Pancreas (tissue), 10 donors: ENCODE measurements around the gene NEB. TPM values are rescaled to one million over a fixed set of nuclear protein-coding genes. Genes with fewer than 3 reads are reported as not detected.

ENCODE experiments used
- ATAC-seq, 4 donors: fragments of 200-7000 bp; cut with Tn5 transposase; one replicate each; pipeline versions ENCODE4 v1.8.0 to v1.9.1; 2020; ENCODE audit warnings: mild to moderate bottlenecking in 4 of 4, moderate library complexity in 4 of 4
- DNase-seq, 6 donors: peaks; one replicate each; pipeline ENCODE4 v3.0.0-alpha.2; 2020
- FAIRE-seq: peaks from 2 replicates; lab custom pipeline; 2012; peaks lifted over from hg19 to GRCh38; lab: Jason Lieb, UNC
- H3K27ac ChIP-seq, 4 donors: fragments of 200-600 bp; sonication (generic); 1 replicate in 3 of 4; 2 replicates in 1 of 4; pipeline versions ENCODE4 v1.5.0 to v1.8.0; 2020
- H3K27me3 ChIP-seq, 4 donors: fragments of 200-600 bp; one replicate each; pipeline ENCODE4 v1.8.0; 2021
- H3K36me3 ChIP-seq, 3 donors: fragments of 200-600 bp; sonication (generic) in 1 of 3; one replicate each; pipeline versions ENCODE4 v1.5.0 to v1.8.0; 2020 to 2021
- H3K4me1 ChIP-seq, 3 donors: fragments of 200-600 bp; one replicate each; pipeline ENCODE4 v1.8.0; 2021
- H3K4me3 ChIP-seq, 4 donors: fragments of 200-600 bp; sonication (generic) in 2 of 4; one replicate each; pipeline versions ENCODE4 v1.5.0 to v1.8.0; 2020 to 2021
- H3K9me3 ChIP-seq, 4 donors: fragments of 200-600 bp; one replicate each; pipeline ENCODE4 v1.8.0; 2021
- WGBS, 2 donors: extraction: QIAGEN DNeasy Blood & Tissue Kit; methylation state at CpG; one replicate each; pipeline ENCODE4 v1.1.7; 2013; 5-methylcytosine and 5-hydroxymethylcytosine counted together
- intact Hi-C, 3 donors: fragments of 100-400 bp; cut with DNase I; formaldehyde crosslinking; loops; one replicate each; pipeline versions ENCODE4 v1.11.1 to v1.14.2; 2022
- polyA plus RNA-seq, 2 donors: library from polyadenylated mRNA; stranded (reverse); fragments of 200-250 nt; gene quantifications; one replicate each; pipeline ENCODE4 v1.2.3, GENCODE V29; 2013
- total RNA-seq, 6 donors: library from RNA; stranded (reverse); fragmentation: NEBNext Ultra II Directional in 4 of 6; extraction: Animal tissue kit (Norgen Biotek cat#: 25700) in 4 of 6; gene quantifications; one replicate each; pipeline versions ENCODE4 v1.2.1 to v1.2.4, GENCODE V29; 2021 to 2023
- TF ChIP-seq, protein P1 (sequence below), 4 donors: fragments of 200-600 bp; sonication (generic) in 3 of 4; IDR thresholded peaks; one replicate each; pipeline versions ENCODE4 v1.5.0 to v1.8.0; 2021; ENCODE audit warnings: antibody characterized with exemption in 4 of 4
- donor health status: healthy with polysubstance abuse.
- donor health status: DM: no; HTN: no; CAD: no; lungs with moderate emphysema.
- donor health status: DM: no; HTN: no; CAD: no.
- donor health status: control.
- donor health status: control.
- donor health status: Bipolar disorder and iron deficiency.
- donor health status: DM: yes; HTN: yes; CAD: no.
- donor health status: DM: no; HTN: no; CAD: no.
- donor health status: DM: no; HTN: no; CAD: no.
- donor health status: DM: yes; HTN: yes; CAD: no.

Gene NEB
- total and polyA plus RNA-seq, 8 donors = 0.58 to 2.5 (median 0.80) TPM

DNA sequence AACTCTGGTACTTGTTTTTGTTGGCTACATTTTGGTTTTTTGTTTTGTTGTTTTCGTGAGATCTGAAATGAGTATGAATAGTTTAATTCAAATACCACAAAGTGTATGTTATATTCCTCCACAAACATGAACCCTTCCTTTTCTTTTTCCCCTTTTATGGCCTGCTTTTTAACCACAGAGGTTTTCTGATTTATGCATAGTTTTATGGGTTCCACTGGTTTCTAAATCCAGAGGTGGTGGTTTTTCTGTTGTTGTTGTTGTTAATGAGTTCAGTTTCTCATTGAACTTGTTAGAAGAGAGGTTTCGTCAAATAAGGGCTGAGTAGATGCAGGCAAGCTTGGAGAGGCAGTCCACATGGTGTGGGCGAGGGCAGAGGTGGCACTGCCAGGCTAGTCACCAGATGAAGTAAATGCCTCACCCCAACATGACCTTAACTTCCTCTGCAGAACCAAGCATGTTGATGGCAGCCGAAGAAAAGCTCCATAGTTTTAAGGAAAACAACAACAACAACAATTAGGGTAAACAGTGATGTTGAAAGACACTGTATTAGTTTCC lies 252.0 kb downstream of the NEB start:
- DNase-seq = no peak
- no peak for ATAC-seq
- Histone ChIP-seq H3K4me3 (no peak overlapping the region), H3K9me3 (no peaks in the 10 kb centered on the region), H3K27me3 (no peaks in the 10 kb centered on the region), H3K36me3 (no peaks in the 10 kb centered on the region), H3K4me1 (no peaks in the 10 kb centered on the region), H3K27ac (no peak overlapping the region)
- no peak for FAIRE-seq
- intact Hi-C loops = no loop called here
- TF ChIP-seq, protein P1, sequence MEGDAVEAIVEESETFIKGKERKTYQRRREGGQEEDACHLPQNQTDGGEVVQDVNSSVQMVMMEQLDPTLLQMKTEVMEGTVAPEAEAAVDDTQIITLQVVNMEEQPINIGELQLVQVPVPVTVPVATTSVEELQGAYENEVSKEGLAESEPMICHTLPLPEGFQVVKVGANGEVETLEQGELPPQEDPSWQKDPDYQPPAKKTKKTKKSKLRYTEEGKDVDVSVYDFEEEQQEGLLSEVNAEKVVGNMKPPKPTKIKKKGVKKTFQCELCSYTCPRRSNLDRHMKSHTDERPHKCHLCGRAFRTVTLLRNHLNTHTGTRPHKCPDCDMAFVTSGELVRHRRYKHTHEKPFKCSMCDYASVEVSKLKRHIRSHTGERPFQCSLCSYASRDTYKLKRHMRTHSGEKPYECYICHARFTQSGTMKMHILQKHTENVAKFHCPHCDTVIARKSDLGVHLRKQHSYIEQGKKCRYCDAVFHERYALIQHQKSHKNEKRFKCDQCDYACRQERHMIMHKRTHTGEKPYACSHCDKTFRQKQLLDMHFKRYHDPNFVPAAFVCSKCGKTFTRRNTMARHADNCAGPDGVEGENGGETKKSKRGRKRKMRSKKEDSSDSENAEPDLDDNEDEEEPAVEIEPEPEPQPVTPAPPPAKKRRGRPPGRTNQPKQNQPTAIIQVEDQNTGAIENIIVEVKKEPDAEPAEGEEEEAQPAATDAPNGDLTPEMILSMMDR (IDR thresholded peaks at IDR 0.05) = no peak
- WGBS, 2 donors = 95% methylated on average over 4 of the region's 4 CpGs

DNA sequence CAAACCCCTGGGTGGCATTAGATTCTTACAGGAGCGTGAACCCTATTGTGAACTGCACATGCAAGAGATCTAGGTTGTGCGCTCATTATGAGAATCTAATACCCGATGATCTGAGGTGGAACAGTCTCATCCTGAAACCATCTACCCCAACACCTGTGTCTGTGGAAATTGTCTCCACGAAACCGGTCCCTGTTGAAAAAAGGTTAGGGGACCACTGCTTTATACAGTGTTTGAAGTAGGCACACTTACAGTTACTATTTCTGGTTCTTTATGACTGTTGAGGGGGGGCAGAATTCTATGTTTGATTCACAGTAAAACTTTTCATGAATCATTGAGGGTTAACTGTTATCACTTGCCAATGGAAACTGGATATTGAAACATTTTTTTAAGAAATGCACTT lies 252.5 kb downstream of the NEB start:
- FAIRE-seq (no peak), DNase-seq (no peak), ATAC-seq (no peak)
- no peak overlapping the region for H3K4me3 ChIP-seq
- WGBS, 2 donors = 96 to 98% methylated on average over 5 of the region's 5 CpGs
- intact Hi-C loops = no loop called here
- no peaks in the 10 kb centered on the region for H3K4me1 ChIP-seq
- H3K27me3 ChIP-seq = no peaks in the 10 kb centered on the region
- no peak overlapping the region for H3K27ac ChIP-seq
- TF ChIP-seq, protein P1 (IDR thresholded peaks at IDR 0.05) = no peak
- H3K36me3 ChIP-seq = no peaks in the 10 kb centered on the region
- no peaks in the 10 kb centered on the region for H3K9me3 ChIP-seq

DNA sequence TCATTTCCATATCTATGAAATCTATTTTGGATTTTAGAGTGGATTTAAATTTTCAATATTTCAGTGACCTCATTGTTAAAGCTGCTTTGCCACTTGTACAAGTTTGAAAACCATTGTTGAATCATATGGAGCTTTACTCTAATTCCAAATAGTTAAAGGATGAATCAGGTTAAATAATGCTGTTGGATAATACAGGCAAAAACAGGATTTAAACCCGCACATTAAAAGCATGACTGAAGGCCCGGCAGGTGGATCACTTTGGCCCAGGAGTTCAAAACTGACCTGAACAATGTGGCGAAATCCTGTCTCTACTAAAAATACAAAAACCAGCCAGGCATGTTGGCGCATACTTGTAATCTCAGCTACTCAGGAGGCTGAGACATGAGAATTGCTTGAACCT lies 256.3 kb downstream of the NEB start:
- no peak for FAIRE-seq
- intact Hi-C loops = no loop called here
- WGBS, 2 donors = 96 to 98% methylated on average over 4 of the region's 4 CpGs

DNA sequence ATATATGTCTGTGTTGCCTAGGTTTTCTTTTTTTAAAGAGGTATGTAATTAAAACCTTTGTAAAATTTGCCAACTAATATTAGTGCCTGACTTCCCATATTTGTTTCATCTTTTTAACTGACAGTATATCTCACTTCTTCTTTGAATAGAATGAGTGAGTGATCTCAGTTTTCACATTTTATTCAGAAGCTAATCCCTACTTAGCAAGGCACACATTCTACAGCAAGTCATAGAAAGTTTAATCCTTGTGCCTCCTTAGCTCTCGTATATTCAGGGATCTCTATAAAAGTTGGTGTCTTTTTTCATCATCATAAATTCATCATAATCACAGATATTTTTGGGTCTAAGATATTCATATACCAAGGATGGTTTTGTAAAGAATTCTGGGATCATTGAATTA lies 258.0 kb downstream of the NEB start:
- Histone ChIP-seq H3K27ac (no peak overlapping the region), H3K4me3 (no peak overlapping the region), H3K9me3 (no peaks in the 10 kb centered on the region), H3K4me1 (no peaks in the 10 kb centered on the region), H3K36me3 (peaks cover 0 to 16% (median 4%) of the 10 kb centered on the region in 3 donors), H3K27me3 (no peaks in the 10 kb centered on the region)
- WGBS, 2 donors = 95 to 98% methylated on average over 1 of the region's 1 CpG
- no peak for FAIRE-seq
- TF ChIP-seq, protein P1 (IDR thresholded peaks at IDR 0.05) = no peak
- DNase-seq = no peak
- no peak for ATAC-seq
- intact Hi-C loops = no loop called here

More for the DNA sequence above, 256.3 kb downstream of the NEB start:
- H3K36me3 ChIP-seq = peaks cover 0 to 16% (median 4%) of the 10 kb centered on the region in 3 donors
- H3K4me3 ChIP-seq = no peak overlapping the region
- TF ChIP-seq, protein P1 (IDR thresholded peaks at IDR 0.05) = no peak
- H3K27ac ChIP-seq = no peak overlapping the region
- H3K4me1 ChIP-seq = no peaks in the 10 kb centered on the region
- ATAC-seq = no peak
- no peaks in the 10 kb centered on the region for H3K9me3 ChIP-seq
- no peak for DNase-seq
- no peaks in the 10 kb centered on the region for H3K27me3 ChIP-seq

DNA sequence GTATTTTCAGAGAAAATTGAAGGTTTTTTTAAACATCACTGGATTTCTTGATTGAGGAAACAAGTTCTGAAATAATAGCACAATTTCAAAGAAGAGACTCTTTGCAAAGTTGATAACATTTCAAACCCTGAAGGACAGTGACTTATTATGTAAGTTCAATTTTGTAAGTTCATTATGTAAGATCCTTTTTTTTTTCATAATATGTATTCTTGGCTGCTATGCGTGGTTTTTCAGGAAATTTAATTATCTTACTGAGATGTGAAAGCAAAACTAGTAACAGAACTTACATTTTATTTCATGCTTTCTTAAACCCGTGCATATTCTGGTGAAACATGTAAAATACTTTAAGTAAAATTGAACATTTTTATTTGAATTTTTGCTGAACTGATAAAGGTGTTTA lies 259.2 kb downstream of the NEB start:
- Histone ChIP-seq H3K9me3 (no peaks in the 10 kb centered on the region), H3K27ac (no peak overlapping the region), H3K4me3 (no peak overlapping the region), H3K27me3 (no peaks in the 10 kb centered on the region), H3K36me3 (peaks cover 0 to 26% (median 4%) of the 10 kb centered on the region in 3 donors), H3K4me1 (no peaks in the 10 kb centered on the region)
- WGBS, 2 donors = 84 to 91% methylated on average over 2 of the region's 2 CpGs
- intact Hi-C loops = no loop called here
- TF ChIP-seq, protein P1 (IDR thresholded peaks at IDR 0.05) = no peak
- ATAC-seq = no peak
- no peak for DNase-seq
- peak; percentile 41 for FAIRE-seq
